GM04504 (cell line): ENCODE measurements around the gene GNG7.
A peak's percentile ranks its signal among the peaks of the same experiment; 100 is the strongest.
"Not testable (repeated sequence)": the region's sequence is repeated elsewhere in the genome, so short reads cannot be mapped to it uniquely, and the experiment has no call there.

ENCODE experiments used
- DNase-seq: peaks from one replicate; pipeline ENCODE4 v3.0.0-alpha.2; 2012; ENCODE audit warnings: low read depth

The GNG7 gene

GRCh38 chr19:2641332-2641698, 61.2 kb downstream of the GNG7 start:
- no peak for DNase-seq

GRCh38 chr19:2640563-2641331, 61.7 kb downstream of the GNG7 start:
- DNase-seq: no peak

GRCh38 chr19:2639999-2640398, 62.5 kb downstream of the GNG7 start:
- DNase-seq: no peak

- no peak for DNase-seq
Measured at GRCh38 chr19:2638417-2638940, 64.0 kb downstream of the GNG7 start.

- no peak for DNase-seq
Measured at GRCh38 chr19:2636897-2637683, 65.4 kb downstream of the GNG7 start.

GRCh38 chr19:2636141-2636896, 66.2 kb downstream of the GNG7 start:
- no peak for DNase-seq

- no peak for DNase-seq
Measured at GRCh38 chr19:2634960-2635359, 67.5 kb downstream of the GNG7 start.

GRCh38 chr19:2634228-2634951, 68.1 kb downstream of the GNG7 start:
- DNase-seq: no peak

- DNase-seq: no peak
Measured at GRCh38 chr19:2633693-2634075, 68.8 kb downstream of the GNG7 start.

- no peak for DNase-seq
Measured at GRCh38 chr19:2631213-2631821, 71.2 kb downstream of the GNG7 start.

- no peak for DNase-seq
Measured at GRCh38 chr19:2630352-2631001, 72.0 kb downstream of the GNG7 start.

GRCh38 chr19:2629491-2630351, 72.8 kb downstream of the GNG7 start:
- DNase-seq: no peak

GRCh38 chr19:2628597-2628996, 73.9 kb downstream of the GNG7 start:
- DNase-seq: no peak

- DNase-seq: no peak
Measured at GRCh38 chr19:2627855-2628254, 74.6 kb downstream of the GNG7 start.

GRCh38 chr19:2627319-2627829, 75.1 kb downstream of the GNG7 start:
- peak; percentile 96 for DNase-seq

GRCh38 chr19:2625434-2625833, 77.1 kb downstream of the GNG7 start:
- DNase-seq: no peak

- DNase-seq: no peak
Measured at GRCh38 chr19:2624537-2625091, 77.9 kb downstream of the GNG7 start.

GRCh38 chr19:2623798-2624197, 78.7 kb downstream of the GNG7 start:
- no peak for DNase-seq

- DNase-seq: not testable (repeated sequence)
Measured at GRCh38 chr19:2622371-2622961, 80.0 kb downstream of the GNG7 start.
